GM15510 (cell line): Measurements from ENCODE around the gene CAGE1.

Experiments used
- POLR2A ChIP-seq: IDR thresholded peaks from 3 replicates; pipeline ENCODE4 v1.6.1; 2011; ENCODE audit warnings: borderline replicate concordance; ENCODE audit not compliant: insufficient read length; ENCODE audit errors: extremely low read depth

The CAGE1 gene

GRCh38 chr6:7378740-7379139 lies 10.8 kb downstream of the CAGE1 start:
- TF ChIP-seq POLR2A: no peak

GRCh38 chr6:7377961-7378360 lies 11.6 kb downstream of the CAGE1 start:
- TF ChIP-seq POLR2A: no peak

- no peak for TF ChIP-seq POLR2A
Observed at GRCh38 chr6:7373739-7374138, 15.8 kb downstream of the CAGE1 start.

- no peak for TF ChIP-seq POLR2A
Observed at GRCh38 chr6:7367408-7367807, 22.1 kb downstream of the CAGE1 start.

- no peak for TF ChIP-seq POLR2A
Observed at GRCh38 chr6:7343546-7344475, 45.7 kb downstream of the CAGE1 start.

- TF ChIP-seq POLR2A: no peak
Observed at GRCh38 chr6:7341989-7342742, 47.4 kb downstream of the CAGE1 start.

- no peak for TF ChIP-seq POLR2A
Observed at GRCh38 chr6:7341271-7341670, 48.3 kb downstream of the CAGE1 start.

- TF ChIP-seq POLR2A: no peak
Observed at GRCh38 chr6:7338031-7338430, 51.5 kb downstream of the CAGE1 start.

- TF ChIP-seq POLR2A: no peak
Observed at GRCh38 chr6:7335519-7335918, 54.0 kb downstream of the CAGE1 start.

GRCh38 chr6:7334685-7335084 lies 54.9 kb downstream of the CAGE1 start:
- no peak for TF ChIP-seq POLR2A

- no peak for TF ChIP-seq POLR2A
Observed at GRCh38 chr6:7332090-7332745, 57.3 kb downstream of the CAGE1 start.

GRCh38 chr6:7331452-7331851 lies 58.1 kb downstream of the CAGE1 start:
- no peak for TF ChIP-seq POLR2A

GRCh38 chr6:7328243-7328642 lies 61.3 kb downstream of the CAGE1 start:
- TF ChIP-seq POLR2A: no peak

- TF ChIP-seq POLR2A: no peak
Observed at GRCh38 chr6:7325750-7326149, 63.8 kb downstream of the CAGE1 start.

GRCh38 chr6:7324520-7324919 lies 65.0 kb downstream of the CAGE1 start:
- no peak for TF ChIP-seq POLR2A

GRCh38 chr6:7323074-7323473 lies 66.5 kb downstream of the CAGE1 start:
- TF ChIP-seq POLR2A: no peak

GRCh38 chr6:7317538-7317937 lies 72.0 kb downstream of the CAGE1 start:
- TF ChIP-seq POLR2A: no peak
